Upper lobe of right lung (tissue), 1 donor: ENCODE measurements around the gene EEF2K. TPM values are rescaled to one million over a fixed set of nuclear protein-coding genes. Genes with fewer than 3 reads are reported as not detected.

Experiments used
- ATAC-seq: fragments of 200-7000 bp; cut with Tn5 transposase; one replicate; pipeline ENCODE4 v1.9.1; 2020; ENCODE audit warnings: mild to moderate bottlenecking, moderate library complexity
- DNase-seq: peaks from one replicate; pipeline ENCODE4 v3.0.0-alpha.2; 2020
- H3K27ac ChIP-seq: fragments of 200-600 bp; one replicate; pipeline ENCODE4 v1.8.0; 2022
- H3K27me3 ChIP-seq: fragments of 200-600 bp; one replicate; pipeline ENCODE4 v1.8.0; 2022; ENCODE audit warnings: mild to moderate bottlenecking
- H3K36me3 ChIP-seq: fragments of 200-600 bp; one replicate; pipeline ENCODE4 v1.8.0; 2022
- H3K4me1 ChIP-seq: fragments of 200-600 bp; one replicate; pipeline ENCODE4 v1.8.0; 2022
- H3K4me3 ChIP-seq: fragments of 200-600 bp; one replicate; pipeline ENCODE4 v1.8.0; 2022; ENCODE audit warnings: mild to moderate bottlenecking
- H3K9me3 ChIP-seq: fragments of 200-600 bp; one replicate; pipeline ENCODE4 v1.8.0; 2022
- CTCF ChIP-seq: fragments of 200-600 bp; IDR thresholded peaks from one replicate; pipeline ENCODE4 v1.8.0; 2022; ENCODE audit warnings: antibody characterized with exemption
- intact Hi-C: fragments of 100-400 bp; cut with DNase I; formaldehyde crosslinking; loops from one replicate; pipeline ENCODE4 v1.11.0; 2022
- total RNA-seq: library from RNA; stranded (reverse); fragmentation: NEBNext Ultra II Directional; extraction: Animal tissue kit (Norgen Biotek cat#: 25700); gene quantifications from one replicate; pipeline ENCODE4 v1.2.1, GENCODE V29; 2021
- donor health status: DM: no; HTN: yes; CAD: no; lungs with severe emphysema.

Gene EEF2K
- total RNA-seq, 1 donor from 2014 or later, result 34.9 TPM

DNA sequence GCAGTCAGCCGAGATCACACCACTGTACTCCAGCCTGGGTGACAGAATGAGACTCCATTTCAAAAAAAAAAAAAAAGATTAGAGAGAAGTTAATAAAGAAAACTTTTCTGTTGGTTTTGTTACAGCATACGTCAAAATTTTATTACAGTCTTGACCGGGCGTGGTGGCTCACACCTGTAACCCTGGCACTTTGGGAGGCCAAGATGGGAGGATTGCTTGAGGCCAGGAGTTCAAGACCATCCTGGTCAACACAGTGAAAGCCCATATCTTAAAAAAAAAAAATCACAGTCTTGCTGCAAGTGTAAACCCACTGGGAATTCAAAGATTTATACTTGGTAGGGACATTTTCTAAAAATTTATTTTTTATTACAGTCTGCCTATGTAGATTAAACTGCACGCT, 84.9 kb downstream of the EEF2K start:
- DNase-seq (no peak), ATAC-seq (no peak)
- no peak for TF ChIP-seq CTCF
- Histone ChIP-seq H3K27ac (no peak overlapping the region), H3K36me3 (peaks cover 1% of the 10 kb centered on the region), H3K4me1 (no peaks in the 10 kb centered on the region), H3K4me3 (no peak overlapping the region), H3K27me3 (no peaks in the 10 kb centered on the region), H3K9me3 (no peaks in the 10 kb centered on the region)
- intact Hi-C loops, result loop anchor here (5.0 kb wide), 1 partner anchor 79 kb away; no protein-coding TSS in a partner anchor

- H3K4me1 ChIP-seq, result no peaks in the 10 kb centered on the region
- H3K27ac ChIP-seq, result no peak overlapping the region
- no peaks in the 10 kb centered on the region for H3K36me3 ChIP-seq
- no peak for ATAC-seq
- TF ChIP-seq CTCF, result no peak
- no peaks in the 10 kb centered on the region for H3K27me3 ChIP-seq
- no peaks in the 10 kb centered on the region for H3K9me3 ChIP-seq
- DNase-seq, result no peak
- intact Hi-C loops, result loop anchor here (5.0 kb wide), 1 partner anchor 80 kb away; no protein-coding TSS in a partner anchor
- H3K4me3 ChIP-seq, result no peak overlapping the region
Observed at GRCh38 chr16:22291860-22292318, 85.8 kb downstream of the EEF2K start.

DNA sequence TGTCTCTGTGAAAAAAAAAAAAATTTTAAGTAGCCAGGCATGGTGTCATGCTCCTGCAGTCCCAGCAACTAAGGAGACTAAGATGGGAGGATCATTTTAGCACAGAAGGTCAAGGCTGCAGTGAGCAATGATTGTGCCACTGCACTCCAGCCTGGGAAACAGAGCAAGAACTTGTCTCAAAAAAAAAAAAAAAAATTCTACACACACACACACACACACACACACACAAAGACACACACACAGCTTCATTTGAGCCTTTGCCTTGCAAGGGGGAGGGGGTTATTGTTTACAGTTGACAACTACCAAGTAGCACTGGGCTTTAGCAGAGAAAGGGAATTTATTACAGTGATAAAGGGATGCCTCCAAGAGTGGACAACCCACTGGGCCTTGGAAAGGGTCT, 86.2 kb downstream of the EEF2K start:
- no peak for TF ChIP-seq CTCF
- ATAC-seq (no peak), DNase-seq (no peak)
- intact Hi-C loops, result loop anchor here (5.0 kb wide), 1 partner anchor 80 kb away; no protein-coding TSS in a partner anchor
- Histone ChIP-seq H3K27me3 (no peaks in the 10 kb centered on the region), H3K4me1 (no peaks in the 10 kb centered on the region), H3K9me3 (no peaks in the 10 kb centered on the region), H3K27ac (no peak overlapping the region), H3K36me3 (no peaks in the 10 kb centered on the region), H3K4me3 (no peak overlapping the region)

- Histone ChIP-seq H3K27me3 (no peaks in the 10 kb centered on the region), H3K27ac (no peak overlapping the region), H3K36me3 (no peaks in the 10 kb centered on the region), H3K4me1 (no peaks in the 10 kb centered on the region), H3K4me3 (no peak overlapping the region), H3K9me3 (no peaks in the 10 kb centered on the region)
- intact Hi-C loops, result loop anchor here (5.0 kb wide), 1 partner anchor 81 kb away; no protein-coding TSS in a partner anchor
- DNase-seq (no peak), ATAC-seq (no peak)
- TF ChIP-seq CTCF, result no peak
Observed at GRCh38 chr16:22293137-22294106, 87.3 kb downstream of the EEF2K start.

GRCh38 chr16:22296225-22297113, 90.4 kb downstream of the EEF2K start:
- ATAC-seq (no peak), DNase-seq (no peak)
- H3K27me3 ChIP-seq, result no peaks in the 10 kb centered on the region
- no peaks in the 10 kb centered on the region for H3K36me3 ChIP-seq
- H3K4me3 ChIP-seq, result peak overlapping the region; percentile 96
- no peak overlapping the region for H3K27ac ChIP-seq
- no peaks in the 10 kb centered on the region for H3K9me3 ChIP-seq
- TF ChIP-seq CTCF, result no peak
- H3K4me1 ChIP-seq, result peaks cover 8% of the 10 kb centered on the region
- intact Hi-C loops, result loop anchor here (5.0 kb wide), 1 partner anchor 99 kb away; no protein-coding TSS in a partner anchor
